KG1 (cell line): ENCODE measurements around the gene SRRM4.
"Not testable (repeated sequence)": the region's sequence is repeated elsewhere in the genome, so short reads cannot be mapped to it uniquely, and the experiment has no call there.

Experiments
- DNase-seq: peaks from one replicate; lab custom pipeline; 2025; lab: John Stamatoyannopoulos, UW

SRRM4 gene

GRCh38 chr12:119011231-119011630, 29.9 kb downstream of the SRRM4 start:
- DNase-seq, result no peak

DNA sequence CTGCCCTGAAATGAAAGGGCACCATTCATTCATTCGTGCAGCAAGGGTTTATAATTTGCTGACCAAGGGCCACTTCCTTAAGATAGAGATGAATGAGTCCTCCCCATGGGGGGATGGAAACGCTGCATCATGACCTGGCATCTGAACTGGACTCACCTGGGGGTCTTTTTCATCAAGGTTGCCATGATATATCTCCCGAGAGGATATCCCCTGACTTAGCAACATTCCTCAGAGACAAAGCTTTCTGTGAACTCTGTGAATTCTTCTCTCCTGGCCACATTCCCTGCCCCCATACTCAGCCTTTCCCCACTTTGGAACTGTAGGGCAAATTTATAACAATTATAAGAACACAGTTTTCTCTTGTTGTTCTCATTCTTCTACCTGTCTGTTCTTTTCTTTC, 30.8 kb downstream of the SRRM4 start:
- no peak for DNase-seq

- DNase-seq, result no peak
Measured at GRCh38 chr12:119013023-119013422, 31.7 kb downstream of the SRRM4 start.

- no peak for DNase-seq
Measured at GRCh38 chr12:119014368-119014767, 33.0 kb downstream of the SRRM4 start.

DNA sequence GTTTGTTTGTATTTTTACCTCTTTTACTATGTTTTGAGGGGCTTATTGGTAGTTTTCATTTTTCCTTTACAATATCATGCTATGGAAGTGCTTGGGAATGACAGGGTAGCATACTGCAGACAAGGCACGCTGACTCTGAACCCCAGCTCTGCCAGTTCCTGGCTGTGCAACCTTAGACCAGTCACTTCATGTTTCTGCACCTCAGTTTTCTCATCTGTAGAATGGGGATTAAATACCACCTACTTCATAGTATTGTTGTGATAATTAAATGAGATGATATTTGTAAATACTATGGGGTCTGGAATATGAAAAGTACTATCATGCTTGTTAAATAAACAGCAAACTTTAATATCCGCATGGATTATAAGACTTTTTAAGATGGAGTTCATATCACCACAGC, 35.4 kb downstream of the SRRM4 start:
- DNase-seq, result no peak

- no peak for DNase-seq
Measured at GRCh38 chr12:119019166-119019565, 37.8 kb downstream of the SRRM4 start.

DNA sequence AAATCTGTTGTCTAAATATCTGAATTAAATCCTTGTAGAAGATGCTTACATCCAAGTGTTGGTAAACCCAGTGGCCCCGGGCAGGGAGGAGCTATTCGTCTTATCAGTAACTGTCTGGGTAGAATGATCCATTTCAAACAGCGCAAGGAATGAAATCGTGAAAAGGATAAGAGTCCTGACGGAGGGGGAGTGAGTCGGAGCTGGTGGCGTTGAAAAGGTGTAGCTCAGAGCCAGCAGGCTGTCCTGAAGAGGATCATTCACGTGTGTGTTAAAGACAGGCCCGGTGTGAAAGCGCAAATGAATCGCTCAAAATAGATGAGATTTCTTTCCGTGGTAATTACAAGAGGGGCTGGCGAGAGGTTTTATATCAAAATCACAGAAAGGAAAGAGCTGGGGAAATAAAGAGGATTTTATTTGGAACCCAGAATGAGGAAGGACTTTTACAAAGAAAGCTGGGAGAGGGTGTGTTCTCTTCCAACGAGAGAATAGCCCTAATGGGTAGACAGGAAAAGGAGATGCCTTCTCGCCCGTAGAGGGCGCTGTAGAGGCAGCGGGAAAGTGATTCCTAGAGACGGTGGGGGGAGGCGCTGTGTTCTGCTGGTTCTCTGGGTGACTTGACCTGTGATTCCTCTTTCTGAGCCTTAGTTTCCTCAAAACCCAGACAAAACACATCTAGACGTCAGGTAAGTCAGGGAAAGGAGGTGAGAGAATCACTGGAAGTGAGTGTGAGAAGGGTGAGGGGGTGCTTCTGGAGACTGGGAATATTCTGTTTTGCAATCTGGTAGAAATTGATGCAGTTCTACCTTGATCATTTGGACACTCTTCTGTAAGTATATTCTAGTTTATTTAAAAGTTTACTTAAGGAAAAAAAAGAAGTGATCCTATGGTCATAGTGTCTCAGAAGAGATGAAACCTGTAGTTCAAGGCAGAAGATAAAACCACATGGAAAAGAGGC, 39.3 kb downstream of the SRRM4 start:
- no peak for DNase-seq

DNA sequence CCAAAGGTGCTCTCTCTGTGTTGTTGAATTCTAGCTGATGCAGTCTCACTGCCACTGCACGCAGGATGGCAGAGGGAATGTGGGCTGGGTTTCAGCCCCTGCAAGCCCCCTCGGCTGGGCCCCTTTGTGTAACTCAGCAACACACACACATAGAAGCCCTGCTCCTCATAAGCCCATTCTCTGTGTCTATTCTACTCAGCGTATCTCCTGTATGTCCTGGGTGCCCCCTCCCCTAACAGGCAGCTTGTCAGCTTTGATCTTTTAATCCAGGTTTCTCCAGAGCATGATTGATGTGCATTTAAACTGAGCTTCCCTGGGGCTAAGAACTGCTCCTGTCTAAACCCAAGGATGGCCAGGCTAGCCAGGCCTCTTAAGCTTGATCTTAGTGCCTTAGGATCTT, 43.0 kb downstream of the SRRM4 start:
- DNase-seq, result no peak

GRCh38 chr12:119025786-119026185, 44.4 kb downstream of the SRRM4 start:
- no peak for DNase-seq

DNA sequence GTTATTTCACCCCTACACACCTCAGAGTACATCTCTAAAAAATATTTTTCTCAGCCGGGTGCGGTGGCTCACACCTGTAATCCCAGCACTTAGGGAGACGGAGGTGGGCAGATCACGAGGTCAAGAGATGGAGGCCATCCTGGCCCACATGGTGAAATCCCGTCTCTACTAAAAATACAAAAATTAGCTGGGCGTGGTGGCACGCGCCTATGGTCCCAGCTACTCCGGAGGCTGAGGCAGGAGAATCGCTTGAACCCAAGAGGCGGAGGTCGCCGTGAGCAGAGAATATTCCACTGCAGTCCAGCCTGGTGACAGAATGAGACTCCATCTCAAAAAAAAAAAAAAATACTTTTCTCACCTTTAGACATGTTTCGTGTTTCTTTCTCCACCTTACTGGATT, 52.0 kb downstream of the SRRM4 start:
- DNase-seq, result not testable (repeated sequence)

GRCh38 chr12:119036878-119037825, 55.8 kb downstream of the SRRM4 start:
- DNase-seq, result no peak

DNA sequence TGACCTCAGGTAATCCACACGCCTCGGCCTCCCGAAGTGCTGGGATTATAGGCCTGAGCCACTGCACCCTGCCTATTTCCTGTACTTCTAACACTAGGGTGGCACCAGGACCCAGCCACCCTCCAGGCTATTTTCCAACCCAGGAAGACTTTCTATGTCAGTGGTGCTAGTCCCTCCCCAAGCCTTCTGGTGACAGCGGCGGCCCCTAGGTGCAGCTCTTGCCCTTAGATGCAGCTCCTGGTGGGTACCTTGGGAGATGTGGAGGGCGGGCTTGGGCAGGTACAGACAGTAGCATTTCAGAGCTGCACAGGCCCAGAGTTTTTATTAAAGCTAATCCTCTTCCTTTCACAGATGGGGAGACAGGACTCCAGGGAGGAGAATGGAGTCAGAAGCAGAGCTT, 62.8 kb downstream of the SRRM4 start:
- no peak for DNase-seq

GRCh38 chr12:119047641-119048040, 66.3 kb downstream of the SRRM4 start:
- no peak for DNase-seq

DNA sequence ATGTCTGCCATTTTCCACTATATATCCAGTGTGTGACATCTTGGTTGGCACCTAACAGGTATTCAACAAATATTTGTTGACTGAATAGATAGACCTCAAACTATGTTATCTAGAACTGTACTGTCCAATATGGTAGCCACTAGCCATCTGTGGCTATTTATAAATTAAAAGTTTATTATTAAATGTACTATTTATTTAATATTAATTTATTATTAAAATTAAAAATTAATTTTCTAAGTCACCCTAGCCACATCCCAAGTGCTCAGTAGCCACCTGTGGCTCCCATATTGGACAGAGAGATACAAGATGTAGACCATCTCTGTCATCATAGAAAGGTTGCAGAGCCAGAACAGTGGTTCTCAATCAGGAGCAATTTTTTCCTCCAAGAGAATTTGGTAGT, 69.3 kb downstream of the SRRM4 start:
- DNase-seq, result no peak

DNA sequence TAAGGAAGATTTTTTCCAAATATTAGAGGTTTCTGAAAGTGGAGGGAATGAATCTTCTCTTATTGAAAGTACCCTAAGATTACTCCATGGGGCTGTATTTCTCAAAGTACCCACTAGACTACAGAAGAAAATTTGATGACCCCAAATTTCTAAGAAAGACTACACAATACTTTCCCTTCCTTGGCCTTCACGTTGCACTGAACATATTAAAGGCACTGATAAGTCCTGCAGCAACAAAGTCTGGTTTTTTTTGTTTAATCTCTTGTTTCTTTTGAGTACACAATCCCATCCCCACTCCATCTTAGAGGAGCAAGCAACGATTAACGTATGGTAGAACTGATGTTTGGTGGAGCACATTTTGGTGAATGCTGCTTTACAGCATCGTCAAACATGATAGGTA, 70.1 kb downstream of the SRRM4 start:
- no peak for DNase-seq

DNA sequence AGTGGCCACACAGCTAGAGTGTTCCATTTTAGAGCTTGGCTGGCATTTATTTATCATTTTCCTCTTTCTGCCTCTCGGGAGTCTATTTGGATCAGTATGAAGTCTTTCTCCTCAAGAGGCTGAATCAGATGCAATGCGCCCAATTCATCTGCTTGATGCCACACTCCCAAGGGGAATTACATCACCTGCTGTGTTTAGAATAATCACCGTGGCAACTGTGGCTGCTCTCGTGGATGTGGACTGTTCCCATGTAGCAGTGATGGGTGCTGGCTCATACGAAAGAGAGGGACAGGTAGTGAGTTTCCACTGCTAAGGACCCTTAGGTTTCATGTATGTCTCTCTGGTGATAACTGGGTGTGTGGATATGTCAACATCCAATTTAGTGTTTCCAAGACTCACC, 70.7 kb downstream of the SRRM4 start:
- DNase-seq, result no peak

DNA sequence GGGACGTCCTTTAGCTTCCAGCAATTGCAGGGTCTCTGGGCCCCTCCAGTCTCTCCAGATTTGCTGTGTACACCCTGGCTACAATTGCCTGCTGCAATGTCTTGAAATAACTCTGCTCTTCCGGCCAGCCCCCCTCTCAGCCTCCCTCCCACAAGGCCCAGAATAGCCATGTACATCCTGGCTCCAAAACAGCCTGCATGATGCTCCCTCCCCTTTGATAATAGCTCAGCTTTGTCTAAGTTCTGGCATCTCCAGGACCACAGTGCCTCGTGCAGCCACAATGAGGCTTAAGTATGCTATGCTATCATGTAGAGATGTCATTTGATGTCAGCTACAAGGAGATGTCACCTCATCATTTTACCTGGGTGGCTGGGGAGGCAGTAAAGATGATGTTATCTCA, 74.6 kb downstream of the SRRM4 start:
- no peak for DNase-seq

- peak; percentile 25 for DNase-seq
Measured at GRCh38 chr12:119060847-119061796, 79.8 kb downstream of the SRRM4 start.

GRCh38 chr12:119068129-119068856, 87.0 kb downstream of the SRRM4 start:
- no peak for DNase-seq

DNA sequence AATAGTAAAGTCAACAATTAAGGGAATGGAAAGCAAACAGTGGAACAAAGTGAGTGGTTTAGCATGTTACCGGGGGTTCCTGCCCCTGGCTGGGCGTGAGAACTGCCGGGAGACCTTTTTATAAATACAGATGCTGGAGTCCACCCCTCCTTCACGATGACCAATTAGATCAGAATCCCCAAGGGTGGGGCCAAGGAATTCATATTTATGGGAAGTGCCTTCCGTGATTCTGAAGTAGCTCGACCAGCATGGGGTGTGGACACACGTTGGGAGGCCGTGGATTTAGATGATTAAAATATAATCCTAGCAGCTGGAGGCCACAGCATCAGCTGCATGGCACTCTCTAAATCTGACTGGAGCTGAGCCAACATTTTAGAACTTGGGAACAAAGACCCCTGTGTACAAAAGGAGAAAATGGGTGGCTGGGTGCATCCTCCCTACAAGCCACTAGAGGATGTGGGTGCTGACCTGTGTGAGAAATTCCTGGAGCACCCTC, 87.9 kb downstream of the SRRM4 start:
- DNase-seq, result no peak

GRCh38 chr12:119071176-119071575, 89.8 kb downstream of the SRRM4 start:
- no peak for DNase-seq
